Measurements from ENCODE around the gene FBRS. TPM values are rescaled to one million over a fixed set of nuclear protein-coding genes. Genes with fewer than 3 reads are reported as not detected.

FBRS gene
- polyA plus RNA-seq (2011; rRNA removed) (5.9 and 8.1 TPM in 2 replicates), polyA plus RNA-seq (2017; fragmentation: RNase III; extraction: RNeasy Plus Mini Kit Qiagen cat#74134 plus additional on column Dnase treatment) (29.0 to 34.8 TPM (median 33.3 TPM) in 3 replicates), polyA minus RNA-seq (2011; rRNA and poly(A)+ RNA removed) (17.2 and 17.3 TPM in 2 replicates)
- 10.4 and 14.6 TPM in 2 replicates for polyA plus RNA-seq (2012; cell fraction: cytosol; rRNA removed)
- polyA plus RNA-seq (2012; cell fraction: nucleus; rRNA removed), result 34.8 and 43.0 TPM in 2 replicates

GRCh38 chr16:30657866-30658730 is at the start of gene FBRS:
FBRS (plus strand) TSS chr16:30658431; CDS start chr16:30659519, 1,088 bp downstream.
- H3K4me3 ChIP-seq, result peak within 1 kb of the TSS; percentile 90
- H3K9me3 ChIP-seq, result no peaks in the 10 kb centered on the region
- CTCF ChIA-PET, result interaction anchor here (0.6 to 3.8 kb wide), 11 partner anchors 8 to 228 kb away, joined by 3 to 39 read pairs (median 3); partner anchors contain the start of genes DCTPP1 and PRR14
- ATAC-seq, result peak; percentile 83 to 90
- H3K27ac ChIP-seq, result peak within 1 kb of the TSS; percentile 87 to 99
- WGBS (ENCODE audit: missing lambda C conversion rate), result 2% methylated on average over 35 of the region's 86 CpGs
- POLR2A ChIA-PET, result interaction anchor here (0.6 to 2.1 kb wide), 15 partner anchors 8 to 593 kb away, joined by 3 to 14 read pairs (median 4); partner anchors contain the start of genes ALDOA, KAT8, PRR14 and SRCAP
- peaks cover 23% of the 10 kb centered on the region for H3K4me1 ChIP-seq
- FAIRE-seq, result peak; percentile 81
- DNase-seq (ENCODE audit: low read depth in 1 of 2, low spot score in 1 of 2), result peak; percentile 97 to 100
- peak within 1 kb of the TSS; percentile 96 for H3K4me2 ChIP-seq
- TF ChIP-seq CBX8 (IDR thresholded peaks at IDR 0.05) (no peak), JUN (IDR thresholded peaks at IDR 0.05) (peak; percentile 23 to 68; a peak in 4 of 5 replicates), NFE2L2 (conservative IDR thresholded peaks at IDR 0.05; ENCODE audit: low read length) (no peak), FOXS1 (CRISPR knock-in tag; IDR thresholded peaks at IDR 0.05) (no peak), KDM1A (IDR thresholded peaks at IDR 0.05; ENCODE audit: low read depth) (no peak), RARB (CRISPR knock-in tag; IDR thresholded peaks at IDR 0.05) (no peak), CTCF (IDR thresholded peaks at IDR 0.05) (peak; percentile 88), CEBPB (IDR thresholded peaks at IDR 0.05) (0 out of 4 replicates have a peak, but pooled peaks of 1 of the 2 experiments have one; percentile 25), TFCP2L1 (CRISPR knock-in tag; IDR thresholded peaks at IDR 0.05) (peak; percentile 32; the same call in 1 of the 2 replicates), JUNB (IDR thresholded peaks at IDR 0.05) (no peak), SREBF2 (IDR thresholded peaks at IDR 0.05) (no peak), HEYL (CRISPR knock-in tag; IDR thresholded peaks at IDR 0.05) (no peak), FOSL2 (IDR thresholded peaks at IDR 0.05) (no peak), FOSL2 (CRISPR knock-in tag; IDR thresholded peaks at IDR 0.05) (peak; percentile 48; the same call in 1 of the 2 replicates), HES2 (IDR thresholded peaks at IDR 0.05) (no peak), SMC3 (IDR thresholded peaks at IDR 0.05) (peak; percentile 61), USF2 (IDR thresholded peaks at IDR 0.05) (peak; percentile 48; the same call in 1 of the 2 replicates), MYC (IDR thresholded peaks at IDR 0.05; ENCODE audit: borderline replicate concordance, low read length) (peak; percentile 33; the same call in 1 of the 2 replicates), MAFK (IDR thresholded peaks at IDR 0.05; ENCODE audit: partially characterized antibody) (no peak), CHD4 (IDR thresholded peaks at IDR 0.05; ENCODE audit: borderline replicate concordance) (no peak), ZNF302 (CRISPR knock-in tag; IDR thresholded peaks at IDR 0.05) (no peak), MAZ (IDR thresholded peaks at IDR 0.05; ENCODE audit: borderline replicate concordance, low read depth, low read length) (peak; percentile 34; the same call in 1 of the 2 replicates), HOXB13 (CRISPR knock-in tag; IDR thresholded peaks at IDR 0.05; ENCODE audit: low read depth) (no peak), PHF8 (IDR thresholded peaks at IDR 0.05; ENCODE audit: borderline replicate concordance, low read depth) (peak; percentile 35), FOSB (CRISPR knock-in tag; IDR thresholded peaks at IDR 0.05) (no peak), RFX5 (IDR thresholded peaks at IDR 0.05) (peak; percentile 58; the same call in 1 of the 2 replicates), EHMT2 (IDR thresholded peaks at IDR 0.05; ENCODE audit: low read depth) (no peak), GATA3 (IDR thresholded peaks at IDR 0.05; ENCODE audit: borderline replicate concordance) (0 out of 2 replicates have a peak, but pooled peaks have one; percentile 27)
- TF ChIP-seq, protein P1, sequence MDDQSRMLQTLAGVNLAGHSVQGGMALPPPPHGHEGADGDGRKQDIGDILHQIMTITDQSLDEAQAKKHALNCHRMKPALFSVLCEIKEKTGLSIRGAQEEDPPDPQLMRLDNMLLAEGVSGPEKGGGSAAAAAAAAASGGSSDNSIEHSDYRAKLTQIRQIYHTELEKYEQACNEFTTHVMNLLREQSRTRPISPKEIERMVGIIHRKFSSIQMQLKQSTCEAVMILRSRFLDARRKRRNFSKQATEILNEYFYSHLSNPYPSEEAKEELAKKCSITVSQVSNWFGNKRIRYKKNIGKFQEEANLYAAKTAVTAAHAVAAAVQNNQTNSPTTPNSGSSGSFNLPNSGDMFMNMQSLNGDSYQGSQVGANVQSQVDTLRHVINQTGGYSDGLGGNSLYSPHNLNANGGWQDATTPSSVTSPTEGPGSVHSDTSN (IDR thresholded peaks at IDR 0.05), result peak; percentile 11; the same call in 1 of the 2 replicates
- TF ChIP-seq, protein P2, sequence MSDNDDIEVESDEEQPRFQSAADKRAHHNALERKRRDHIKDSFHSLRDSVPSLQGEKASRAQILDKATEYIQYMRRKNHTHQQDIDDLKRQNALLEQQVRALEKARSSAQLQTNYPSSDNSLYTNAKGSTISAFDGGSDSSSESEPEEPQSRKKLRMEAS (IDR thresholded peaks at IDR 0.05), result peak; percentile 74
- TF ChIP-seq, protein P3, sequence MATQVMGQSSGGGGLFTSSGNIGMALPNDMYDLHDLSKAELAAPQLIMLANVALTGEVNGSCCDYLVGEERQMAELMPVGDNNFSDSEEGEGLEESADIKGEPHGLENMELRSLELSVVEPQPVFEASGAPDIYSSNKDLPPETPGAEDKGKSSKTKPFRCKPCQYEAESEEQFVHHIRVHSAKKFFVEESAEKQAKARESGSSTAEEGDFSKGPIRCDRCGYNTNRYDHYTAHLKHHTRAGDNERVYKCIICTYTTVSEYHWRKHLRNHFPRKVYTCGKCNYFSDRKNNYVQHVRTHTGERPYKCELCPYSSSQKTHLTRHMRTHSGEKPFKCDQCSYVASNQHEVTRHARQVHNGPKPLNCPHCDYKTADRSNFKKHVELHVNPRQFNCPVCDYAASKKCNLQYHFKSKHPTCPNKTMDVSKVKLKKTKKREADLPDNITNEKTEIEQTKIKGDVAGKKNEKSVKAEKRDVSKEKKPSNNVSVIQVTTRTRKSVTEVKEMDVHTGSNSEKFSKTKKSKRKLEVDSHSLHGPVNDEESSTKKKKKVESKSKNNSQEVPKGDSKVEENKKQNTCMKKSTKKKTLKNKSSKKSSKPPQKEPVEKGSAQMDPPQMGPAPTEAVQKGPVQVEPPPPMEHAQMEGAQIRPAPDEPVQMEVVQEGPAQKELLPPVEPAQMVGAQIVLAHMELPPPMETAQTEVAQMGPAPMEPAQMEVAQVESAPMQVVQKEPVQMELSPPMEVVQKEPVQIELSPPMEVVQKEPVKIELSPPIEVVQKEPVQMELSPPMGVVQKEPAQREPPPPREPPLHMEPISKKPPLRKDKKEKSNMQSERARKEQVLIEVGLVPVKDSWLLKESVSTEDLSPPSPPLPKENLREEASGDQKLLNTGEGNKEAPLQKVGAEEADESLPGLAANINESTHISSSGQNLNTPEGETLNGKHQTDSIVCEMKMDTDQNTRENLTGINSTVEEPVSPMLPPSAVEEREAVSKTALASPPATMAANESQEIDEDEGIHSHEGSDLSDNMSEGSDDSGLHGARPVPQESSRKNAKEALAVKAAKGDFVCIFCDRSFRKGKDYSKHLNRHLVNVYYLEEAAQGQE (IDR thresholded peaks at IDR 0.05), result no peak

All from A549 (cell line).